H1 (cell line): Measurements from ENCODE around the gene LBHD1. TPM values are rescaled to one million over a fixed set of nuclear protein-coding genes. Genes with fewer than 3 reads are reported as not detected.

ENCODE experiments used
- BACH1 ChIP-seq: IDR thresholded peaks from 2 replicates; pipeline ENCODE4 v1.6.1; 2012; ENCODE audit warnings: low read length, improper control_type of control experiment
- BCL11A ChIP-seq, 2 experiments: IDR thresholded peaks; one replicate each; pipeline ENCODE4 v1.6.1; 2011; ENCODE audit warnings: low read depth in 2 of 2, low read length in 2 of 2, mild to moderate bottlenecking in 2 of 2
- BRCA1 ChIP-seq: IDR thresholded peaks from 2 replicates; pipeline ENCODE4 v1.6.1; 2012; ENCODE audit warnings: low read depth, low read length, improper control_type of control experiment
- FOSL1 ChIP-seq: IDR thresholded peaks from 2 replicates; pipeline ENCODE4 v1.6.1; 2011; ENCODE audit warnings: mild to moderate bottlenecking, low read depth, low read length, moderate library complexity; ENCODE audit not compliant: insufficient read depth
- HDAC6 ChIP-seq: IDR thresholded peaks from one replicate; pipeline ENCODE4 v1.7.1; 2012; ENCODE audit warnings: low read depth, mild to moderate bottlenecking, inconsistent platforms, low read length, moderate library complexity
- KDM4A ChIP-seq: IDR thresholded peaks from one replicate; pipeline ENCODE4 v1.7.1; 2012; ENCODE audit warnings: low read depth, mild to moderate bottlenecking, moderate library complexity, low read length, inconsistent platforms; ENCODE audit not compliant: severe bottlenecking
- POLR2A ChIP-seq, 2 experiments: IDR thresholded peaks; 1 replicate in 1 of 2; 2 replicates in 1 of 2; pipeline ENCODE4 v1.6.1; 2011; ENCODE audit warnings: low read depth in 2 of 2, low read length in 2 of 2, mild to moderate bottlenecking in 2 of 2; ENCODE audit errors: control extremely low read depth in 1 of 2
- RXRA ChIP-seq: IDR thresholded peaks from 2 replicates; pipeline ENCODE4 v1.6.1; 2011; ENCODE audit warnings: low read depth, mild to moderate bottlenecking, low read length, moderate library complexity; ENCODE audit not compliant: insufficient read depth
- SIN3A ChIP-seq, 2 experiments: IDR thresholded peaks in 1 of 2; conservative IDR thresholded peaks in 1 of 2; 2 replicates each; pipeline ENCODE4 v1.6.1; 2011 to 2012; ENCODE audit warnings: low read length in 2 of 2, improper control_type of control experiment in 1 of 2, low read depth in 1 of 2, mild to moderate bottlenecking in 1 of 2
- SP1 ChIP-seq: IDR thresholded peaks from 2 replicates; pipeline ENCODE4 v1.6.1; 2011; ENCODE audit warnings: low read depth, low read length
- SP2 ChIP-seq: IDR thresholded peaks from 2 replicates; pipeline ENCODE4 v1.6.1; 2012; ENCODE audit warnings: mild to moderate bottlenecking, low read length, inconsistent platforms
- polyA plus RNA-seq, 7 experiments: library from polyadenylated mRNA; depleted of rRNA in 3 of 7; stranded (reverse) in 5 of 7; unstranded in 2 of 7; fragments of >200 nt in 5 of 7; fragments of 200-250 nt in 2 of 7; gene quantifications; 1 replicate in 5 of 7; 2 replicates in 1 of 7; 4 replicates in 1 of 7; pipeline versions ENCODE4 v1.2.1 to v1.2.3, GENCODE V29; 2011 to 2013; ENCODE audit warnings: missing spikeins in 2 of 7, mixed read lengths in 2 of 7
- total RNA-seq: library from RNA; stranded (reverse); fragmentation: NEBNext Ultra II Directional; extraction: Animal tissue kit (Norgen Biotek cat#: 25700); gene quantifications from 2 replicates; pipeline ENCODE4 v1.2.1, GENCODE V29; 2021
- TF ChIP-seq, protein P1 (sequence below): fragments of 300-600 bp; sonication (generic); IDR thresholded peaks from 2 replicates; pipeline ENCODE4 v1.7.1; 2012; ENCODE audit warnings: low read length, moderate library complexity, mild to moderate bottlenecking, inconsistent platforms; ENCODE audit not compliant: insufficient replicate concordance
- TF ChIP-seq, protein P2 (sequence below): IDR thresholded peaks from 2 replicates; pipeline ENCODE4 v1.6.1; 2011; ENCODE audit warnings: low read depth, mild to moderate bottlenecking, low read length; ENCODE audit not compliant: insufficient read depth

The LBHD1 gene
- total and polyA plus RNA-seq, 2 of the 8 experiments (the other 6 are each of a cell fraction or from before 2014, with no cell fraction given) = 2.3 to 5.2 TPM

DNA sequence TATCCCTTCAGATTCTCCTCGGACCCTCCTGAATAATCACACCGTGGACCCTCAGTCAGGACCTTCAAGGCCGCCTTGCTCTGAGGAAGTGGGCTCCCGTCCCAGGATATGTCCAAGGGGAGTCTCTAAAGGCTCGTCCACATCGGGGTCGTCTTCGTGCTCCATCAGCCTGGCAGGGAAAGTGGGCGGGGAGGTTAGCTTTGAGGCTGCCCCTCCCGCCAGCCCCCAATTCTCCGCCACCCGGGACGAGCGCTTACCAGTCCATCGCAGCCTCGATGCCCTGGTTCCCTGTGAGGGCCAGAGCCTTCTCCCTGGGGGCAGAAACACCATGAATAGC, 6.3 kb upstream of the LBHD1 start (continued):
- TF ChIP-seq, protein P1, sequence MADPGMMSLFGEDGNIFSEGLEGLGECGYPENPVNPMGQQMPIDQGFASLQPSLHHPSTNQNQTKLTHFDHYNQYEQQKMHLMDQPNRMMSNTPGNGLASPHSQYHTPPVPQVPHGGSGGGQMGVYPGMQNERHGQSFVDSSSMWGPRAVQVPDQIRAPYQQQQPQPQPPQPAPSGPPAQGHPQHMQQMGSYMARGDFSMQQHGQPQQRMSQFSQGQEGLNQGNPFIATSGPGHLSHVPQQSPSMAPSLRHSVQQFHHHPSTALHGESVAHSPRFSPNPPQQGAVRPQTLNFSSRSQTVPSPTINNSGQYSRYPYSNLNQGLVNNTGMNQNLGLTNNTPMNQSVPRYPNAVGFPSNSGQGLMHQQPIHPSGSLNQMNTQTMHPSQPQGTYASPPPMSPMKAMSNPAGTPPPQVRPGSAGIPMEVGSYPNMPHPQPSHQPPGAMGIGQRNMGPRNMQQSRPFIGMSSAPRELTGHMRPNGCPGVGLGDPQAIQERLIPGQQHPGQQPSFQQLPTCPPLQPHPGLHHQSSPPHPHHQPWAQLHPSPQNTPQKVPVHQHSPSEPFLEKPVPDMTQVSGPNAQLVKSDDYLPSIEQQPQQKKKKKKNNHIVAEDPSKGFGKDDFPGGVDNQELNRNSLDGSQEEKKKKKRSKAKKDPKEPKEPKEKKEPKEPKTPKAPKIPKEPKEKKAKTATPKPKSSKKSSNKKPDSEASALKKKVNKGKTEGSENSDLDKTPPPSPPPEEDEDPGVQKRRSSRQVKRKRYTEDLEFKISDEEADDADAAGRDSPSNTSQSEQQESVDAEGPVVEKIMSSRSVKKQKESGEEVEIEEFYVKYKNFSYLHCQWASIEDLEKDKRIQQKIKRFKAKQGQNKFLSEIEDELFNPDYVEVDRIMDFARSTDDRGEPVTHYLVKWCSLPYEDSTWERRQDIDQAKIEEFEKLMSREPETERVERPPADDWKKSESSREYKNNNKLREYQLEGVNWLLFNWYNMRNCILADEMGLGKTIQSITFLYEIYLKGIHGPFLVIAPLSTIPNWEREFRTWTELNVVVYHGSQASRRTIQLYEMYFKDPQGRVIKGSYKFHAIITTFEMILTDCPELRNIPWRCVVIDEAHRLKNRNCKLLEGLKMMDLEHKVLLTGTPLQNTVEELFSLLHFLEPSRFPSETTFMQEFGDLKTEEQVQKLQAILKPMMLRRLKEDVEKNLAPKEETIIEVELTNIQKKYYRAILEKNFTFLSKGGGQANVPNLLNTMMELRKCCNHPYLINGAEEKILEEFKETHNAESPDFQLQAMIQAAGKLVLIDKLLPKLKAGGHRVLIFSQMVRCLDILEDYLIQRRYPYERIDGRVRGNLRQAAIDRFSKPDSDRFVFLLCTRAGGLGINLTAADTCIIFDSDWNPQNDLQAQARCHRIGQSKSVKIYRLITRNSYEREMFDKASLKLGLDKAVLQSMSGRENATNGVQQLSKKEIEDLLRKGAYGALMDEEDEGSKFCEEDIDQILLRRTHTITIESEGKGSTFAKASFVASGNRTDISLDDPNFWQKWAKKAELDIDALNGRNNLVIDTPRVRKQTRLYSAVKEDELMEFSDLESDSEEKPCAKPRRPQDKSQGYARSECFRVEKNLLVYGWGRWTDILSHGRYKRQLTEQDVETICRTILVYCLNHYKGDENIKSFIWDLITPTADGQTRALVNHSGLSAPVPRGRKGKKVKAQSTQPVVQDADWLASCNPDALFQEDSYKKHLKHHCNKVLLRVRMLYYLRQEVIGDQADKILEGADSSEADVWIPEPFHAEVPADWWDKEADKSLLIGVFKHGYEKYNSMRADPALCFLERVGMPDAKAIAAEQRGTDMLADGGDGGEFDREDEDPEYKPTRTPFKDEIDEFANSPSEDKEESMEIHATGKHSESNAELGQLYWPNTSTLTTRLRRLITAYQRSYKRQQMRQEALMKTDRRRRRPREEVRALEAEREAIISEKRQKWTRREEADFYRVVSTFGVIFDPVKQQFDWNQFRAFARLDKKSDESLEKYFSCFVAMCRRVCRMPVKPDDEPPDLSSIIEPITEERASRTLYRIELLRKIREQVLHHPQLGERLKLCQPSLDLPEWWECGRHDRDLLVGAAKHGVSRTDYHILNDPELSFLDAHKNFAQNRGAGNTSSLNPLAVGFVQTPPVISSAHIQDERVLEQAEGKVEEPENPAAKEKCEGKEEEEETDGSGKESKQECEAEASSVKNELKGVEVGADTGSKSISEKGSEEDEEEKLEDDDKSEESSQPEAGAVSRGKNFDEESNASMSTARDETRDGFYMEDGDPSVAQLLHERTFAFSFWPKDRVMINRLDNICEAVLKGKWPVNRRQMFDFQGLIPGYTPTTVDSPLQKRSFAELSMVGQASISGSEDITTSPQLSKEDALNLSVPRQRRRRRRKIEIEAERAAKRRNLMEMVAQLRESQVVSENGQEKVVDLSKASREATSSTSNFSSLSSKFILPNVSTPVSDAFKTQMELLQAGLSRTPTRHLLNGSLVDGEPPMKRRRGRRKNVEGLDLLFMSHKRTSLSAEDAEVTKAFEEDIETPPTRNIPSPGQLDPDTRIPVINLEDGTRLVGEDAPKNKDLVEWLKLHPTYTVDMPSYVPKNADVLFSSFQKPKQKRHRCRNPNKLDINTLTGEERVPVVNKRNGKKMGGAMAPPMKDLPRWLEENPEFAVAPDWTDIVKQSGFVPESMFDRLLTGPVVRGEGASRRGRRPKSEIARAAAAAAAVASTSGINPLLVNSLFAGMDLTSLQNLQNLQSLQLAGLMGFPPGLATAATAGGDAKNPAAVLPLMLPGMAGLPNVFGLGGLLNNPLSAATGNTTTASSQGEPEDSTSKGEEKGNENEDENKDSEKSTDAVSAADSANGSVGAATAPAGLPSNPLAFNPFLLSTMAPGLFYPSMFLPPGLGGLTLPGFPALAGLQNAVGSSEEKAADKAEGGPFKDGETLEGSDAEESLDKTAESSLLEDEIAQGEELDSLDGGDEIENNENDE = no peak
- TF ChIP-seq BACH1 = no peak
- no peak for TF ChIP-seq SP1
- no peak for TF ChIP-seq BRCA1
- TF ChIP-seq SIN3A (conservative IDR thresholded peaks at IDR 0.05 in 1 of 2, IDR thresholded peaks at IDR 0.05 in 1 of 2; ENCODE audit: low read depth in 1 of 2, low read length in 2 of 2) = no peak
- TF ChIP-seq FOSL1 = no peak
- TF ChIP-seq BCL11A (IDR thresholded peaks at IDR 0.05; ENCODE audit: low read depth in 2 of 2, low read length in 2 of 2) = no peak
- TF ChIP-seq SP2 = no peak
- TF ChIP-seq RXRA = no peak
- TF ChIP-seq KDM4A = no peak
- TF ChIP-seq HDAC6 = no peak
- no peak for TF ChIP-seq POLR2A (IDR thresholded peaks at IDR 0.05; ENCODE audit: control extremely low read depth in 1 of 2, low read depth in 2 of 2, low read length in 2 of 2)
- TF ChIP-seq, protein P2, sequence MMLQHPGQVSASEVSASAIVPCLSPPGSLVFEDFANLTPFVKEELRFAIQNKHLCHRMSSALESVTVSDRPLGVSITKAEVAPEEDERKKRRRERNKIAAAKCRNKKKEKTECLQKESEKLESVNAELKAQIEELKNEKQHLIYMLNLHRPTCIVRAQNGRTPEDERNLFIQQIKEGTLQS = no peak
